NCI-H1417 treated with DMSO at 0.1 percent for 48 hours (cell line): ENCODE data around the gene C6orf118.

ENCODE experiments used
- DNase-seq: peaks from one replicate; lab custom pipeline; 2025; lab: John Stamatoyannopoulos, UW

Gene C6orf118

DNA sequence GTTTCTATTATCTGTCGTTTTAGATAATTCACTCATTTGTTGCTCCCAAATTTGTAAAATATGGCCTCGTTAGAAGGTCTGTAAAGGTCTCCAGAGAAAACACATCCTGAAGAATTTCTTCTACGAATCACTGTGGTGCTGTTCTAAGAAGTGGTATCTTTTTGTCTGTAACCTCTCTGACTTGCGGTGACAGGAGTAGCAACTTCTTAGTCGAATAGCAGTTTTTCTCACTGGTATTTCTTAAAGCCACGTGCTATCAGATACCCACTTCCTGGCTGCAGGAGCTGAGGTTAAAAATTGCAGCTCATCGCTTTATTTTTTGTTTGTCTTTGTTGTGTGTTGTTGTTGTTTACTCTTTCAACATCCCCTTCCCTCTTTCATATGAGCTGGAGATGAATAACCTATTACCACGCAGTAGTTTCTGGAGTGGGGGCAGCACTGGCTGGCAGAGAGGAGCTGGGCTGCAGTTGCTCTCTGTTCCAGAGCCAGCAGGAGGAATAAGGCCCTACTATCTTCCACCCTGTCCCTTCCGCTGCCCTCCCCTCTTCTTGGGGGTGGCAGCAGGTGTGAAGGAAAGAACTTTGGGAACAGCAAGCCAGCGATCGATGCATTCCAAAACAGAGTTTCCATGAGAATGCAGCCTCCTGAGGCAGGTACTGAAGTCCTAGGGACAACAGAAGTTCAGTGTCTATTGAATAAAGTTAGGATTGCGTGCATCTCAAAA, 64.7 kb downstream of the C6orf118 start:
- no peak for DNase-seq

DNA sequence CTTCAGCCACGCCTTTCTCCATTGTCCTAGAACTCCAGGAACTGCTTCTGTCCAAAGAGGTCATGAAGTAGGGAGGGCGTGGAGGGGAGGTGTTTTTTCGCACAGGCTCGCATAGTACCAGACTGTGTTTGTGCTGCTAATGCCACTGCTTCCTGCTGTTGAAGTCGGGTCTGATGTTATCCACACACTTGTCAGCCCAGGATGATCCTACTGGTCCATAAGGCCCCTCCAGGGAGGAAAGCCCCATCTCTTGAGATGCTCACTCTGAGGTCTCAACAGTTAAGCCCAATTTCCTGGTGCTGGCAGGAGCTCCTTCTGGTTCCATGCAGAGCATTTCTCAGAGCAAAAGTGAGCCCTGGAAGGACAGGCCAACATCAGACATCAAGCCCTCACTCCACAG, 65.6 kb downstream of the C6orf118 start:
- DNase-seq, result no peak

DNA sequence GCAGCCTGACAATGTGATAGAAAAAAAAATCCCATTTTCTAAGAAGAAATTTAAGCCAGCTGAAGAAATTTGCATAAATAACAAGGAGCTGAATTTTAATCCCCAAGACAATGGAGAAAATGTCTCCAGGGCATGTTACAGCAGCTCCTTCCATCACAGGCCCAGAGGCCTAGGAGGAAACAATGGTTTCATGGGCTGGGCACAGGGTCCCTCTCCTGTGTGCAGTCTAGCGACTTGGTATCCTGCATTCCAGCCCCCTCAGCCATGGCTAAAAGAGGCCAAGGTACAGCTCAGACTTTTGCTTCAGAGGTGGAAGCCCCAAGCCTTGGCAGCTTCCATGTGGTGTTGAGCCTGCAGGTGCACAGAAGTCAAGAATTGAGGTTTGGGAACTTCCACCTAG, 73.1 kb downstream of the C6orf118 start:
- DNase-seq, result no peak

DNA sequence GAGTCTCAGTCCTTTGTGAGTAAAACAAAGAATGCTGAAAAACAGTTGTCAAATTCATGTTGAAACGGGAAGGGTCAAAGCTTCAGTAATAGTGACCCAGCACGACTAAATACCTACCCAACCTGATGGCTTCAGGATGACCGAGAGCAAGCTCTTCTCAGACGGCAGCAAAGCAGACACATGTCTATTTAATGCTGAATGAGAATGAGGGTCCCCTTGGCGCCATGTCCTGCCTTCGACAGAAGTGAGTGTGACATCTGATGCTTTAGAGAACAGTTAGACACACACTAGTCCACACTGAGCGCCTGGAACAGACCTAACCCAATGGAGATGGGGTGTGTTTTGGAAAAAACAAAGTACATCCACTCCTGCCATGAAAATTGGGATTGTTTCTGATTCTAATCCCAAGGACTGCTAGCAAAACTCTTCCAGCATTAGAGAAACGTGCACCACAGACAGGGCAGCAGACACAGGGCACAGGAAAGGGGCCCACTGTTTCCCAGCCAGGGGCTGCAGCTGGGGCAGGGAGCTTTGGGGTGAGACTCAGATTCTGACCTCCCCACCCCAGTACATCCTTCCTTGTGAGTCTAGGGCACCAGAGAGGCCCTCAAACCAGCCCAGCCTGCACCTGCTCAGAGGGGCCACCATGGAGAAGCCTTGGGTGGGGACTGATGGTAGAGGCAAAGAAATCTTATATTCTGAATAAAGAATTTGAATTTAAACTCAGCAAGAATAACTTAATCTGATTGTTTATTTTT, 76.5 kb downstream of the C6orf118 start:
- no peak for DNase-seq

DNA sequence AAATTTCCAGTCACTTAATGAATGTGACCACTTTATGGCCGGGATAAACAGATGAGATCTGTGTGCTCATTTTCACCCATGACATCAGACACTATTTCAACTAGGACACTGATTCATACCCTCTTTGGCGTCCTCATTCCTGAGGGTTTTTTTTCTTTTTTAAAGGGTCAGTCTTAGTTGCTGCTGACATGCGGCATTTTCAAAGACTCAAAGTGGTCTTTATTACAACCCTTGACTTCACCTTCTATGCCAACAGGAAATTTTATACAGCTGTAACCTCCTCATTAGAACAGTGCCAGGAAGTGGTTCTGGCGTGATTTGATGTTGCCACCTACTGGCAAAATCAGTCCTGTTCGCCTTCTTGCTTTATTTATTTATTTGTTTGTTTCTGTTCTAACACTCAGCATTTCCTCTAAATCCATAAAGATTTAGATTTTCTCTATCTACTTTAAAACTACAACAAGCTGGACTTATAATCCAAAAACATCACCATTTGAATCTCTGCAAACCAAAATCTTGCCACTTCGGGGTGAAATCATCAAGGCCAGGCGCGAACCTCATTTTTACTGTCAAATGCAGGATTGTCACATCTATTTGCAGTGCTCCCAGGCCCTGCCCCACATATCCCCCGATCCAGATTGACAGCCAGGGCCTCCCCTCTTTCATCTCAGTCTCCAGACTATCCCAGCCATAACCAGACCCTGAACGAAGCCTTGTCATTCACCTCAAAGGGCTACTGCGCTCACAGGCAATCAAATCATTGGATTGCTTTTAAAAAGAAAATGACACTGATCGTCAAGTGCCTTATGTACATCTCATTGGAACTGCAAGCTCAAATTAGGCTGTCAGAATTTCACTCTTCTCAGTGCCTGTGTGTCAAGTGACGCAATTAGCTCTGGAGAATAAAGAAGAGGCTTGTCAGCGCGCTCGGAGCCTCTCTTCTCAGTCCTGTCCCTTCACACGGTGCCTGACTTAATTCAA, 77.5 kb downstream of the C6orf118 start:
- no peak for DNase-seq

DNA sequence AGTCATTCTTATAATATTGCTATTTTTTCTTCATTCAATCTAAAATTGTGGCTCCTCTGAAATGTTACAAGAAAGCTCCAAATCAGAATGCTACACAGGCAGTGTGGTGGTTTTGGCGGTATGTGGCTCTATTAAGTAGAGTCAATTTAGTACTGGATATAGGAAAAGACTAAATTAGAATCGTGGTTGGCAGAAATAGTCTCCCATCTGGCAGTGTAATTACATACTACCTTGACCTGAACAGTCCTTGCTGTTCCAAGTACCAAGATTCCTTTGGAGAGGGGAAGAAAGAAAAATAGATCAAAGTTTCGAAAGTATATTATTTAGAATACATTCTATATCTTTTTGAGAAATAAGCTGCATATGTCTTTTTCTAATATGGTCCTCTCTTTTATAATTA, 78.2 kb downstream of the C6orf118 start:
- no peak for DNase-seq
